Right hindlimb (tissue), 1 donor: Measurements from ENCODE around the gene ATXN7L3B.
"Not testable (repeated sequence)": the region's sequence is repeated elsewhere in the genome, so short reads cannot be mapped to it uniquely, and the experiment has no call there.

Experiments used
- DNase-seq: peaks from one replicate; pipeline ENCODE4 v3.0.0-alpha.2; 2018

Gene ATXN7L3B, protein sequence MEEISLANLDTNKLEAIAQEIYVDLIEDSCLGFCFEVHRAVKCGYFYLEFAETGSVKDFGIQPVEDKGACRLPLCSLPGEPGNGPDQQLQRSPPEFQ

DNA sequence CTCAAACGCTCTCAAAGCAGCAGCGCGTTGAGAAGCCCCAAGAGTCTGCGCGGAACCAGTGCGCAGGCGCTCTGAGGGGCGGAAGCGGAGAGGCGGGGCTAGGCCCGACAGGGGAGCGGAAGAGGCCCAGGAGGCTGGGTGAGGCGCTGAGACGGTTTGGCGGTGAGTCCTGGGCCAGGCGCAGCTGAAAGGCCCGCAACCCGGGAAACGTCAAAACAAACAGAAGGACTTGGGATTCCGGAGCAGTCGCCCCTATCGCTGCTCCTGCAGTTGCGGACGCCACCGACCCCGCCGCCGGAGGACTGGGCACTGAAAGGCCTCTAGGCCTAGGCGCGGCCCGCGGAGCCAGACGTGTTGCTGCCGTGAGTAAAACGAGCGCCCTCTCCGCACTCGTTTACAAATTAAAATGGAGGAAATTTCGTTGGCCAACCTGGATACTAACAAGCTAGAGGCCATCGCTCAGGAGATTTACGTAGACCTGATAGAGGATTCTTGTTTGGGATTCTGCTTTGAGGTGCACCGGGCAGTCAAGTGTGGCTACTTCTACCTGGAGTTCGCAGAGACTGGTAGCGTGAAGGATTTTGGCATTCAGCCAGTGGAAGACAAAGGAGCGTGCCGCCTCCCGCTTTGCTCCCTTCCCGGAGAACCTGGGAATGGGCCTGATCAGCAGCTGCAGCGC is at the start of gene ATXN7L3B:
ATXN7L3B (plus strand) TSS at position 129 of the 679 bp plus-strand sequence; CDS start at position 407, 278 bp downstream.
- DNase-seq: peak; percentile 96

GRCh38 chr12:74488134-74488533 is 49.5 kb upstream of the ATXN7L3B start:
- DNase-seq: no peak

GRCh38 chr12:74489543-74489942 is 48.1 kb upstream of the ATXN7L3B start:
- DNase-seq: no peak

- no peak for DNase-seq
Measured at GRCh38 chr12:74490390-74491064, 47.1 kb upstream of the ATXN7L3B start.

DNA sequence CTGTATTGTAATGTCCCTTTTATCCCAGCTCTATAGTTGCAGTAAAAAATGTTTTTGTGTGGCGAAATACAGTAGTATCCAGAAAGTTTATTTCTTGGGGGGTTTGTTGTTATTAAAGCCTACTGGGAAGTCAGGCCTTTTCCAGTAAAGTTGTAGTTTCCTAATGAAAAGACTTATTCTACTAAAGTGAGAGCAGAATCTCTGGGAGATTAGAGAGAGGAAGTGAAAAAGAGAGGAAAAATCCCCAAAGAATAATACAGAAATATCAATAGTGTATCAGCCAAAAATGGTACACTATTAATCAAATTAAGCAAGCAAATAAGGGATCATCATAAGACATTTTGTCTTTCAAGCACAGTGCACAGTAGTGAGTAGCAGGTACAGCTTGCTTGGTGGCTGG is 46.3 kb upstream of the ATXN7L3B start:
- DNase-seq: no peak

- no peak for DNase-seq
Measured at GRCh38 chr12:74499192-74499591, 38.4 kb upstream of the ATXN7L3B start.

GRCh38 chr12:74508873-74509657 is 28.6 kb upstream of the ATXN7L3B start:
- DNase-seq: not testable (repeated sequence)

DNA sequence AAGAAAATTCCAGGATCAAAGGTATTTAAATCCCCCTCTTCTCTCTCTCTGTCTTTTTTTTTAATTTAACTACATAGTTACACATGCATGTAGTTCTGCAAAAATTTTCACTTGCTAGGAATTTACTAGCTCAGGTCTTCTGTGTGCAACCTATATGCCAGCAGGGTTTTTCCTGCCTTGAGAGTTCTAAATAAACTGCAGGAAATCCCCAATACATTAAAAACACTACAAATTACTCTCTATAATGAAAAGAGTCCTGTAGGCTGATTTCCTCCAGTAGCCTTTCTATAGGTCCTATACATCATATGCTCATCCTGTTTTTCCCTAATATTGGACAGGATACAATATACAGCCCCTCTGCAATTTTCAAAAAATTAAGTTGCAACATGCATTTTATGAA is 27.7 kb upstream of the ATXN7L3B start:
- DNase-seq: no peak

DNA sequence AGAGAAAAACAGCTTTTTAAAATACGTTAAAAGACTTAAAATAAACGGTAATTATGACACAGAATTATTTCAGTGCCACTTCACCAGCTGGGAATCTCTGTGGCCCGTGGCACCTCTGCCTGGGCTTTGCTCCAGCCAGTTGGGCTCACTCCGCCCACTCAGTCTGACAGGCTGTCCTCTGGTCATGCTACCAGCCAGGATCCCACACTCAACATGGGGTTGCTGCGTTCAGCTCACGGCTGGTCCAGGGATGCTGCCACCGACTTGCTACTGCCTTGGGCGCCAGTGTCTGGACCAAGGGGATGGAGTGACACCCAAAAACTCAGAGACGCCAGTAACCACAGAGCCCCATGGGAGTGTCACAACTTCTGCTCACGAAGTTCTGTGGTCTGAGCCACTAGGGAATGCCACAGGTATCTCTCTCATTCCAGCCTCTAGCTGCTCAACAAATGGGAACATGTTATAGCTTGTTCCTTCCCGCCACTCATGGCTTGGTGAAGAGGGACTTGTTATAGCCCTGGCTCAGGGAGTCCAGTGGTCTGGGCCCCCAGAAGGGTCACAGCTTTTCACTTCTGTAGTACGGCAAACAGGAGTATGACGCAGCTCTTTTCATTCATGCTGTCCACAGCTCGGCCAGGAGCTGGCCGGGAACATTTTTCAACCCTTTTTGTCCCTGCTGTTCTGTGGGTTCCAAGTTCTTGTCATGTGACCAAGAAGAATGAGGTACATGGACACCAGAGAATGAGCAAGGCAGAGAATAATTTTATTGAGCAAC is 23.4 kb upstream of the ATXN7L3B start:
- DNase-seq: no peak

GRCh38 chr12:74515849-74516248 is 21.8 kb upstream of the ATXN7L3B start:
- DNase-seq: no peak

GRCh38 chr12:74526535-74526934 is 11.1 kb upstream of the ATXN7L3B start:
- DNase-seq: no peak

GRCh38 chr12:74527491-74527890 is 10.1 kb upstream of the ATXN7L3B start:
- no peak for DNase-seq

DNA sequence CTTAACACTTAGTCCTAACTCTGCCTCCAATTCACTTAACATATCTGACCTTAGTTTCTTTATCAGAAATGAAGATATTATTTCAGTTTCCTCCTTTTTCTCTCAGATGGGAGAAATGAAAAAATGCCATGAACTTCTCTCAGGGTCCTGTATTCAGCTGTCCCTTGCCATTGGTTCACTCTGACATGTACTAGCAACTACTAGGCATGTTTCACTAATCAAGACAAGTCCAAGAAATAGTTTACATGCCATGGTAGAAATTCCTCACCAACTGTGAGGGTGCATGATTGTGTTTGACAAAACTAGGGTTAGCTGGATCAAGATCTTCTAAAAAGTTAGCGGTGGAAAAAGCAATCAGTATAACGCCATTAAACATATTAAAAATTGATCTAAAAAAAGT is 7.0 kb upstream of the ATXN7L3B start:
- no peak for DNase-seq

DNA sequence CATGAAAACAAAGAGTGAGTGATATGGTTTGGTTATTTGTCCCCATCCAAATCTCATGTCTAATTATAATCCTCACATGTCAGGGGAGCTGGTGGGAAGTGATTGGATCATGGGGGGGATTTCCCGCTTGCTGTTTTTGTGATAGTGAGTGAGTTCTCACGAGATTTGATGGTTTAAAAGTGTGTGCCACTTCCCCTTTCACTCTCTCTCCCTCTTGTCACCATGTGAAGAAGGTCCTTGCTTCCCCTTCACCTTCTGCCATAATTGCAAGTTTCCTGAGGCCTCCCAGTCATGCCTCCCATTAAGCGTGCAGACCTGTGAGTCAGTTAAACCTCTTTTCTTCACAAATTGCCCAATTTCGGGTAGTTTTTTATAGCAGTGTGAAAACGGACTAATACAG is 2.1 kb upstream of the ATXN7L3B start:
- no peak for DNase-seq

- DNase-seq: no peak
Measured at GRCh38 chr12:74537126-74537706, 419 bp upstream of the ATXN7L3B start.

GRCh38 chr12:74538491-74539258 is 1.0 kb downstream of the ATXN7L3B start:
- peak; percentile 27 for DNase-seq

- DNase-seq: no peak
Measured at GRCh38 chr12:74539261-74539660, 1.6 kb downstream of the ATXN7L3B start.

GRCh38 chr12:74539765-74540526 is 2.3 kb downstream of the ATXN7L3B start:
- DNase-seq: no peak

- no peak for DNase-seq
Measured at GRCh38 chr12:74541074-74541473, 3.4 kb downstream of the ATXN7L3B start.

- DNase-seq: no peak
Measured at GRCh38 chr12:74547249-74547648, 9.6 kb downstream of the ATXN7L3B start.

GRCh38 chr12:74551291-74551690 is 13.7 kb downstream of the ATXN7L3B start:
- DNase-seq: no peak
